Measurements from ENCODE around the gene CHCHD5.
A peak's percentile ranks its signal among the peaks of the same experiment; 100 is the strongest.
"Not testable (repeated sequence)": the region's sequence is repeated elsewhere in the genome, so short reads cannot be mapped to it uniquely, and the experiment has no call there.

Gene CHCHD5

DNA sequence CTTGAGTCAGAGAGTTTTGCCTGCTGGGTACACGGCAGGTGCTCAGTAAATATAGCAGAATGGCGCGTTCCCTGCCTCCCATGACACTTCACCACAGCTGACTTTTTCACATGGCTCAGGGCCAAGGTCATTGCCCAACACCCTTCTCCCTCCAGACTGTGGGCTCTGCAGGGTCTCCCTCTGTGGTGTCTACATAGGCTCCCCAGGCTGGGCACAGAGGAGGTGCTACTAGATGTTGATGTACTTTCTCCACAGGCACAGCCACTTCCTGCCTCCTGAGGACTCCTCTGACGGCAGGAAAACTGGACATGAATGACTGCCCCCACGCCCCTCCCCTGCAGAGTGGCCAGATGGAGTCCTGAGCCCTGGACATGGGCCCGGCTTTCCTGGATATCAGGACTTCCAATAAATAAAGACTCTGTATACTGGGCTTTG is 4.2 kb downstream of the CHCHD5 start:
- DNase-seq: no peak

DNA sequence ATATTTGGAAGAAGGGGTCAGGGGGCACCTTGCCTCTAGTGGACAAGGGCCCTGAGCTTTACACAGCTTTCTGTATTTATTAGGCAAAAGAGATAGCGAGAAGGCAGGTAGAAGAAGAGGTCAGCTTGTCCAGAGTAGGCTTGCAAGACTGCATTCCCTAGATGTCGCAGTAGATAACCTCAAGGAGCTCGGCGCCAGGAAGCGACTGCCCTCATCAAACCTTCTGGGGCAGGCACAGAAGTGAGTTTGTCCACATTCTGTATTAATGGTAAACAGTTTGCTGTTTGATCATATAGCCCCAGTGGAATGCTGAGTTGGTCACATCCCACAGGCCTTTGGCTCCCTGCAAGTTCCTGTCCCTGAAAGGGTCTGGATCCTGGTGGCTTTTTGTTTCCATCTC is 7.0 kb downstream of the CHCHD5 start:
- no peak for DNase-seq

DNA sequence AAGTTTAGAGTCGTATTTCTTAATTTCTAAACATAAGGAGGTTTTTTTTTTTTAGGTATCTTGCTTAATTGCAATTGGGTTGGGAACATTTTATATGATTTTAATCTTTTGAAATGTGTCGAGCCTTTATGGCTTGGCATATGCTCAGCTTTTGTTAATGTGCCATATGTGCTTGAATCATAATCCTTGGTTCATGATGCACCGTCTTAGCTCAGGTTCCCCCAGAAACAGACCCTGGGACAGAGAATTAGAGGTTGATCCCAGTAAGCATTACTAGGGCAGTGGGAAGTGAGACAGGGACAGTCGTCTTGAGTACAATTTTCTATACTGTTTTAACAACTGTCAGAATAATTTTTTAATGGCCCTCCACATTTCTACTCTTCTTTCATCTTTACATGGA is 9.3 kb downstream of the CHCHD5 start:
- DNase-seq: no peak

DNA sequence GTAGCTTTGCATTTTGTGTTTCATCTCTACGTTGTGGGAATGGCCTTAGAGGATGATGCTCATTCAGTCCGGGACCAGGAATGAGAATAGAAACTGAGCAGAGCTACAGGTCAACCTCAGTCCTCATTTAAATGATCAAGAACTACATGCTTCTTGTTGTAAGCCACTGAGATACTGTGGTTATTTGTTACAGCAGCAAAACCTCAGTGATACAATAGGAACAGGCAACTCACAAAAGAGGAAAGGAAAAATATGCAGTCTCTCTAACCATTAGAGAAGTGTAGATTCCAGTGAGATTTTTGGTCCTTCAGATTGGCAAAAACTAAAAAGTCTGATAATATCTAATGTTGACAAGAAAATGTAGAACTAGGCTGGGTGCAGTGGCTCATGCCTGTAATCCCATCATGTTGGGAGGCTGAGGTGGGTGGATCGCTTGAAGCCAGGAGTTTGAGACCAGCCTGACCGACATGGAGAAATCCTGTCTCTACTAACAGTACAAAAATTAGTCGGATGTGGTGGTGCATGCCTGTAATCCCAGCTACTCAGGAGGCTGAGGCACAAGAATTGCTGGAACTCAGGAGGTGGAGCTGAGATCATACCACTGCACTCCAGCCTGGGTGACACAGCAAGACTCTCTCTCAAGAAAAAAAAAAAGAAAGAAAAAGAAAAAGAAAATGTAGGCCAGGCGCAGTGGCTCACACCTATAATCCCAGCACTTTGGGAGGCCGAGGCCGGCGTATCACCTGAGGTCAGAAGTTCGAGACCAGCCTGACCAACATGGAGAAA is 13.3 kb downstream of the CHCHD5 start:
- DNase-seq: no peak

DNA sequence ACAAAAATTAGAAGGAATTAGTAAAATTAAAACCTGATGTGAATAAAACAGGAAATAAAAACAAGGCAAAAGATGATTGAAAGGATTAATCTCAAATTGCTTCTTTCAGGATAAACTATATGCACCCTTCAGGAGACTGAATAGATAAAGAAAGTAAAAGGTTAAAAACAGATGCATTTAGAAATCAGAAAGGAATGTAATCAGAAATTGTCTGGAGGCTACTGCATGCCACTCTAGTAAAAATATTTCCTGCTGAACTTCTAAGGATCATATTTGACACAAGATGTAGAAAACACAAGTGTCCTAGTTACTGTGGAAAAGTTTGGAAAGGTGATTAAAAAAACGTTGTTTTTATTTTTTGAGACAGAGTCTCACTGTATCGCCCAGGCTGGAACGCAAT is 16.2 kb downstream of the CHCHD5 start:
- DNase-seq: no peak

DNA sequence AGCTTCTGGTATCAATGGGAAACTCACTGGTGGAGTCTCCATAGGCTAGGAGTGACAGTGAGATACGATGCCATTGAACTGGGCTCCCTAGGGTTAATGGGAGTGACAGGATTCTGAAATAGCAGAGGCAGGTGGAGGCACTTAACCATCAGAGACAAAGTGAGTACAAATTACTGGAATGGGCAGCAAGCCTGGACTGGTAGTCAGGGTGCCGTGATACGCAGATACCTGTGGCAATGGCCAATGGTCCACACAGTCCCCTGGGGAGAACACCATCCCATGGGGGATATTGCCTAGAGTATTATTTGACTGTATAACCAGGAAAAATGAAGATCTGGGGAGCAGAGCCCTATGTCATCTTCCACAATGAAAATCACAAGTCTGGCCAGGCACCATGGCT is 17.3 kb downstream of the CHCHD5 start:
- no peak for DNase-seq

DNA sequence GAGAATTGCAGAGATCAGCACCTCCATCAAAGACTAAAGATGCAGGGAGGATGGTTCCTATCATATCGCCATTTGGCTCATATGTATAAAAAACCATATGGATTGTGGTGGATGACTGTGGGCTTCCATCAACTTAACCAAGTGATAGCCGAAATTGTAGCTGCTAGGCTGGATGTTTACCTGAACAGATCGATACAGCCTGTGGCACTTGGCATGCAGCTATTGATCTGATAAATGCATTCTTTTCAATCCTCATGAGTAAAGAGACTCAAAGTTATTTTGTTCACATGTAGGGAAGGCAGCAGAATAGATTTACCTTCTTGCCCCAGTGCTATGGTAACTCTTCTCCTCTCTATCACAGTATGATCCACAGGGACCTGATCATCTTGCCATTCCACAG is 18.5 kb downstream of the CHCHD5 start:
- DNase-seq: no peak

DNA sequence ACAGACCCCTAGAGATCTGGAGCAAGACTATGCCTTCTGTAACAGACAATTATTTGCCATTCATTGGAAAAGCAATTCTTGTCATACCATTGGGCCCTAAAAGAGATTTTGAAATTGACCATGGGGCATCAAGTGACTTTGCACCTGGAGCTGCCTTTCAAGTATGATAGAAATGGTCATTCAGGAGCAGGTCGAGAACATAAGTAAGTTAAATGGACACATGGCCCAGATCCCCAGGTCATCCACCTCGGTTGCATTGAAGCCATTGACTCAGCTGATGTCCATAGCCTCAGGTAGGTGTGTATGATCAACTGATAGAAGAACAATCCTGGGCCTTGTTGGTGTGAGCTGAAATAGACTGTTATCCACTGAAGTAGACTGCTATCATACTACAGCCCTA is 19.3 kb downstream of the CHCHD5 start:
- no peak for DNase-seq

DNA sequence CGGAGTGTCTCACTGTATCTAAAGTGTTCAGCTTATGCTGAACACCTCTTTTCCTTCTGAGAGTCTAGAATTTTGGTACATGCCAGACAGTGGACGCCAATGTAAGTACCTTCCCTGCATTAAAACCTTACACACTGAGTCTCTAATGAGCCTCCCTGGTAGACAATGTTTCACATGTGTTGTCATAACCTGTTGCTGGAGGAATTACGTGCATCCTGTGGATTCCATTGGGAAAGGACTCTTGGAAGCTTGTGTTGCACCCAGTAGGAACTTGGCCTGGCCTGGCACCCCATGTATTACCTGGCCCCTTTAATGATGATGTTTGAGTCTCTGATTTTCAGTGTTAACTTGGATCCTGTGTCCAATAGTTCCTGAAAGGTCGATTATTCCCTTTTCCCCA is 20.5 kb downstream of the CHCHD5 start:
- no peak for DNase-seq

DNA sequence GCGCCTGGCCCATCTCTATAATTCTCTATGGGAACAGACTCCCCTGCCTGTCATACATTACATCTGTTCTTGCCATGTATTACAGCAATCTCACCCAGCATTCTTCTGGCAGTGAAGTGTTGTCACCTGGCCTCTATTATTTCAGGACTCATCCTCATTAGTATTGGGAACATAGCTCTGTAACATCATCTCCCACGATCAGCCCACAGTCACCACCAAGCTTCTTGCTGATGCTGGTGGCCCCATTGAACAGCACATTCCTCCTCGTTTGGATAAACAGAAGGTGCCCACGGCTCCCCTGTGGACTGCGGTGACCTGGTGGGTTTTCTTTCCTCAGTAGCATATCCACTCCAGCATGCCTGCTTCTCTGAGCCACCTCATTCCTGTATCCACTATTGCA is 21.5 kb downstream of the CHCHD5 start:
- no peak for DNase-seq

DNA sequence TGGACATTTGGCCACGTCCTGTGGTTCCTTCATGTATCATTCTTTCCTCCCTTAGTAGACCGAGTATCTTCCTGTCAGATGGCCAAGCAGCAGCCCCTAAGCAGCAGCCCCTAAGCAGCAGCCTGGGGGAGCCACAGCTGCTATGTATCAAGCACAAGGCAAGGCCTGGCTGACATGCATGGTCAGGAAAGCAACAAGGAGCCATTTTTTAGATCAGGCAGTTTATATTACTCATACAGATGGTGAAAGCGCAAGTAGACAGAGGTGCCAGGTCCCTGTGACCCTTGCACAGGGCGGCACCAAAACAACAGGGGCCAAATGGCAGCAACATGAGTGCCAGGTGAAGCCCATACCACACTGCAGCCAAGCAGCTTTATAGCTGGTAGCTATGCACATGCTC is 22.1 kb downstream of the CHCHD5 start:
- DNase-seq: no peak

DNA sequence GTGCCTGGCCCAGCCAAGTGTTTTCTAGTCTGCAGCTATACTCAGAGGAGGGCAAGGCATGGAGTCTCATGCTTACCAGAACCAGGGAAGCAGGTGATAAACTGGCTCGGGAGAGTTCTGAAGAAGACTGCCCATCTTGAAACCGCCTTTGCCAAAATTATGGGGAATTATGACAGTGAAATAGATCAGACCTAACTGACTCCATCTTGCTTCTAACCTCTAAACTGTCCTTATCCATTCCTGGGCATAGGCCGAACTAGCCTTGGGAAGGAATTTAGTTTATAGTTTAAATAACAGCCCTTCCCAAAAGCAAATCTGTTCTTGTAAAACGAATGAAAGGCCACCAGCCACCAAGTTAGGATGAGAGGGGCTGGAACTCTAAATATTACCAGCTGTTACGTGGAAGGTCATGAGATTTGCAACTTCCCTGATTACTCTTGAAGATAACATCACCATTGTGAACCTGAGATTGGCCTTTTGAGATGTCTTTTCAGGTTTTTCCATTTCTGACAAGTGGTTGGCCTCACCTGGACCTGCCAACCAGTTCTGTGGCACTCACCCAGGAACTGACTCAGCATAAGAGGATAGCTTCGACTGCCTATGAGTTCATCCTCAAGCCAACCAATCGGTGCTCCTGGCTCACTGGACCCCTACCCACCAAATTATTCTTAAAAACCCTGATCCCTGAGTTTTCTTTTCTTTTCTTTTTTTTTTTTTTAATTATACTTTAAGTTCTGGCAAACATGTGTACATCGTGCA is 23.4 kb downstream of the CHCHD5 start:
- DNase-seq: no peak

DNA sequence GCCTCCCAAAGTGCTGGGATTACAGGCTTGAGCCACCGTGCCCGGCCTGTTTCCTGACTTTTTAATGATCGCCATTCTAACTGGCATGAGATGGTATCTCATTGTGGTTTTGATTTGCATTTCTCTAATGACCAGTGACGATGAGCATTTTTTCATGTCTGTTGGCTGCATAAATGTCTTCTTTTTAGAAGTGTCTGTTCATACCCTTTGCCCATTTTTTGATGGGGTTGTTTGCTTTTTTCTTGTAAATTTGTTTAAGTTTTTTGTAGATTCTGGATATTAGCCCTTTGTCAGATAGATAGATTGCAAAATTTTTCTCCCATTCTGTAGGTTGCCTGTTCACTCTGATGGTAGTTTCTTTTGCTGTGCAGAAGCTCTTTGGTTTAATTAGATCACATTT is 24.9 kb downstream of the CHCHD5 start:
- not testable (repeated sequence) for DNase-seq

DNA sequence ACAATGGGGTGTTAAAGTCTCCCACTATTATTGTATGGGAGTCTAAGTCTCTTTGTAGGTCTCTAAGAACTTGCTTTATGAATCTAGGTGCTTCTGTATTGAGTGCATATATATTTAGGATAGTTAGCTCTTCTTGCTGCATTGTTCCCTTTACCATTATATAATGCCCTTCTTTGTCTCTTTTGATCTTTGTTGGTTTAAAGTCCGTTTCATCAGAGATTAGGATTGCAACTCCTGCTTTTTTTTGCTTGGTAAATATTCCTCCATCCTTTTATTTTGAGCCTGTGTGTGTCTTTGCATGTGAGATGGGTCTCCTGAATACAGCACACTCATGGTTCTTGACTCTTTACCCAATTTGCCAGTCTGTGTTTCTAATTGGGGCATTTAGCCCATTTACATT is 27.9 kb downstream of the CHCHD5 start:
- DNase-seq: not testable (repeated sequence)

DNA sequence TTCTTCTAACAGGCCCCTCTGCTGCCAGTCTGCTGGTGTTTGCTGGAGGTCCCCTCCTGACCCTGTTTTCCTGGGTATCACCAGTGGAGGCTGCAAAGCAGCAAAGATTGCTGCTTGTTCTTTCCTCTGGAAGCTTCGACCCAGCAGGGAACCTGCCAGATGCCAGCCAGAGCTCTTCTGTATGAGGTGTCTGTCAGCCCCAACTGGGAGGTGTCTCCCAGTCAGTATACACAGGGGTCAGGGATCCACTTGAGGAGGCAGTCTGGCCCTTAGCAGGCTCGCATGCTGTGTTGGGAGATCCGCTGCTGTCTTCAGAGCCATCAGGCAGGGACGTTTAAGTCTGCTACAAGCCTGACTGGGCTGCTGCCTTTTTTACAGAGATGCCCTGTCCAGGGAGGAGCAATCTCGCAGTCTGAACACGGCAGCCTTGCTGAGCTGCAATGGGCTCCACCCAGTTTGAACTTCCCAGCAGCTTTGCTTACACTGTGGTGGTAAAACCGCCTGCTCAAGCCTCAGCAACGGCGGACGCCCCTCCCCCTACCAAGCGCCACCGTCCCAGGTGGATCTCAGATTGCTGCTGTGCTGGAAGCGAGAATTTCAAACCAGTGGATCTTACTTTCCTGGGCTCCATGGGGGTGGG is 29.9 kb downstream of the CHCHD5 start:
- DNase-seq: no peak

DNA sequence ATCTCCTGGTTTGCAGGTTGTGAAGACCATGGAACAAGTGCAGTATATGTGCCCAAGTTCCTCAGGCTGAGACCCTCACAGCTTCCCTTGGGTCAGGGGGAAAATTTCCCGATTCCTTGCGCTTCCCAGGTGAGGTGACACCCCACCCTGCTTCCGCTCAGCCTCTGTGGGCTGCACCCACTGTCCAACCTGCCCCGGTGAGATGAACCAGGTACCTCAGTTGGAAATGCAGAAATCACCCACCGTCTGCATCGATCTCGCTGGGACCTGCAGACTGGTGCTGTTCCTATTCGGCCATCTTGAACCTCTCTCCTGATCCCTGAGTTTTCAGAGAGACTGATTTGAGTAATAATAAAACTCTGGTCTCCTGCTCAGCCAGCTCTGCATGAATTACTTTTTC is 30.6 kb downstream of the CHCHD5 start:
- DNase-seq: no peak

DNA sequence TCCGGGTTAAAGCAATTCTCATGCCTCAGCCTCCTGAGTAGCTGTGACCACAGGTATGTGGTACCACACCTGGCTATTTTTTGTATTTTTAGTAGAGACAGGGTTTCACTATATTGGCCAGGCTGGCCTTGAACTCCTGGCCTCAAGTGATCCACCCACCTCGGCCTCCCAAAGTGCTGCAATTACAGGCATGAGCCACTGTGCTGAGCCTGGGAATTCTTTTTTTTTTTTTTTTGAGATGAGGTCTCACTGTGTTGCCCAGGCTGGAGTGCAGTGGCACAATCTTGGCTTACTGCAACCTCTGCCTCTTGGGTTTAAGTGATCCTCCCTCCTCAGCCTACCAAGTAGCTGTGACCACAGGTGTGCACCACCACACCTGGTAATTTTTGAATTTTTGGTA is 31.4 kb downstream of the CHCHD5 start:
- DNase-seq: not testable (repeated sequence)

DNA sequence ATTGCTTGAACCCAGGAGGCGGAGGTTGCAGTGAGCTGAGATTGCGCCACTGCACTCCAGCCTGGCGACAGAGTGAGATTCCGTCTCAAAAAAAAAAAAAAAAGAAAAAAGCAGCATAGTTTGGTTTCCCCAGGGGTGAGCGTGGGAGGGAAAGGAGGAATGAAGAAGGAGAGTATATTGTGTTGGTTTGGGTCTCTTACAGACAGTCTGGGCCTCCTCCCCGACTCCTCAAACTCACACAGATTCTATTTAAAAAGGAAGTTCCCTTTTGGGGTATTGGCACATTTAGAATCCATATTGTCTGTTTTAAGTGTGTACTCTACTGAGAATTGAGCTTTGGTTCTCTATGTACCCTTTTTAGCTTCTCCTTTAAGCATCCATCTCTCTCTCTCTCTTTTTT is 34.0 kb downstream of the CHCHD5 start:
- no peak for DNase-seq

DNA sequence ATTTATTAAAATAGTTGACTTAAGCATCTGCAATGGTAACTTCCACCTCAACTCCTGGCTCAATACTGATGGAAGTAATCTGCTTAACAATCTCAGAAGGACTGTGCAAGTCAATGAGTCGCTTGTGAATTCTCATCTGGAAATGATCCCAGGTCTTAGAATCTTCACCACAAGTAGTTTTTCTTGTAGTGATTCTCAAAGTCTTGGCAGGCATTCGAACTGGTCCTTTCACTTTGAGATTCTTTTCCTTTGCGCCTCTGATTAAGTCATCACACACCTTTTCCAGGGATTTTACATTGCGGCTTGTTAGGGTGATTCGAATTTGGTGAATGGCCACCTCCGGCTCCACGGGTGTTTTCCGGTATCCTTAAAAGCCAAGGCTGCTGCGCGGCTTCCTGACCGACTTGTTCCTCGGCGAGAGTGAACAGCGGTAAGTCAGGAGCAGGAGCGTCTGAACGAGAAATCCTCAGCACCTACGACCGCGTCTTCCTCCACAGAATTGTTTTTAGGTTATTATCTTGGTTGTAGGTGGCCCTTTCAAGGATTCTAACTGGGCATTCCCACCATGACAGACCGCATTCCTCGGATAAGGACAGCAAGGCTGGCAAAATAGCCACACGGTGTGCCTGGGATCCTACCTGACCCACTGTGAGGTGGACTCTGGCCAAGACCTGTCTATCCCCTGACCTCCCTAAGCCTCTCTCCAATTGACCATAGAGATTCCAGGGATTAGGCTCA is 37.5 kb downstream of the CHCHD5 start:
- no peak for DNase-seq

DNA sequence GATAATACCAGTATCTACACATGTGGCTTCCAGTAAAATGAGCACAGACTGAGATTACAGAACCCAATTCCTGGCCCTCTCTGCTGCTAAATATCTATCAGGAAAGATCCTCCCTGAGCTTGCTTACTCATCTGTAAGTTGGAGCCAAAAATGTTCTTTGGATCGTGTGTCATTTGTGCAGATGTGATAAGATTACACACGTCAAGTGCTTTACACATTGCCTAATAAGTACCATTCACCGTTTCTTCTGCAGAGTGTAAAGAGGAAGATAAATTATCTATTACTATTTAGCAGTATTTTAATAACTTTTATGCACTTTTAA is 38.1 kb downstream of the CHCHD5 start:
- DNase-seq: no peak

DNA sequence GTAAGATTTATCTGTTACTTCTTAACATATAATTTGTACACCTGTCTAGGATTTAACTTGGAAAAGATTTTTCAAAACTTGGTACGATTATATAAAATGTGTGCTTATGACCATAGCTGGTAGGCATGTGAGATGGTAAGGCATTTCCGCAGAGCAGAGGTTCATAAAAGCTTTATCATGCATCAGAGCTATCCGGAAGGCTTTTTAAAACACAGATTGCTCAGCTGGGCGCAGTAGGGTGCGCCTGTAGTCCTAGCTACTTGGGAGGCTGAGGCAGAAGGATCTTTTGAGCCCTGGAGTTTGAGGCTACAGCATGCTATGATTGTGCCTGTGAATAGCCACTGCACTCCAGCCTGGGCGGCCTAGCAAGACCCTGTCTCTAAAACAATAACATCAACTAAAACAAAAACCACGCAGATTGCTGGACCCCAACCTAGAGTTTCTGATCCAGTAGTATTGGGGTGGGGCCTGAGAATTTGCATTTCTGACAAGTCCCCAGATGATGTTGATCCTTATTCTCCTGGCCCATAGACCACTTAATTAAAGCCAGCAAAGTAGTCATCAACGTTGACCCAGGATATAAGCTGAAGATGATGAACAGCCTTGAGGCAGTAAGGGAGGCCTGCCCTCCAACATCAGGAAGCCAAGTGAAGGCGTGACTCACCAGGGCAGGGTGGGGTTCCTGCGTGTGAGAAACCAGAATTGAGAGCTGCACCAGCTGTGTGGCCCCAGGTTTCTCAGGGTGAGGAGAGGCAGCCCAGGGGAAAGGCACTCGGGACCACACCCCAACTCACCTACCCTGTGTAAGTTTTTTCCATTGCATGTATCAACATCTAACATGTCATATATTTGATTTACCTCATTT is 39.7 kb downstream of the CHCHD5 start:
- DNase-seq: peak; percentile 16

DNA sequence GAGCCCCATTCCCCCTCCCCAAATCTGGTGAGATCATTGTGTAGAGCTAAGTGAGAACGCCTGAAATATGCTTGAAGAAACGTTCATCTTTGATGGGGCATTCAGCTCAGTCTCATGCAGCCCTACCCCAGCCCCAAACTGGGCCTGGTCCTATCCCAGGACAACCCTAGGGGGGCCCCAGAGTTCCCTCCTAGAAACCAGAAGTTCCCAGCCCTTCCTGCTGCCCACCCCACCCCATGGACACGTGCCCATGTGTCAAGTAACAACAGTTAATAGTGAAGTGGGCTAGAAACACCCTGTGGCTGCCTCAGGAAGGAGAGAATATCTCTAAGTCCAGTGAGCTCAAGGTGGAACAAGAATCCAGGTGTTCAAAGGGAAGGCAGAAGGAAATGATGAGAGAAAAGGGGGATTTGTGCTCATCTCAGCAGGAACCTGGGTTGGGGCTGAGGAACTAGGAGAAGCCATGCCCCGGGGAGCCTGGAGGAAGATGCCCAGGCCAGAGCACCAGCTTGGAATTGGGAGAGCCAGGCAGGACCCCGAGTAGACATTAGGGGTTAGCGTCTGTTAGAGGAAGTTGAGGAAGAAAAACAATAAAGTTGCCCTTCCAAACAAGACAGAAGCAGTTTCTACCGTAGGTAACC is 41.2 kb downstream of the CHCHD5 start:
- no peak for DNase-seq
